Gastroesophageal sphincter (tissue), 4 donors: ENCODE data around the gene BHLHE41. TPM values are rescaled to one million over a fixed set of nuclear protein-coding genes. Genes with fewer than 3 reads are reported as not detected.
A peak's percentile ranks its signal among the peaks of the same experiment; 100 is the strongest.

Experiments
- ATAC-seq: fragments of 150-250 bp; one replicate; pipeline ENCODE4 v1.9.1; 2016; ENCODE audit warnings: mild to moderate bottlenecking, moderate library complexity
- H3K27ac ChIP-seq, 4 donors: fragments of 200-600 bp; sonication (generic) in 3 of 4; 1 replicate in 3 of 4; 2 replicates in 1 of 4; pipeline ENCODE4 v1.5.1; 2016 to 2019
- H3K27me3 ChIP-seq: fragments of 200-600 bp; sonication (generic); one replicate; pipeline ENCODE4 v1.5.1; 2019
- H3K36me3 ChIP-seq, 2 donors: fragments of 200-600 bp; sonication (generic); one replicate each; pipeline ENCODE4 v1.5.1; 2019; ENCODE audit warnings: control low read depth in 1 of 2
- H3K4me1 ChIP-seq, 3 donors: fragments of 200-600 bp; sonication (generic); 1 replicate in 2 of 3; 2 replicates in 1 of 3; pipeline ENCODE4 v1.5.1; 2016 to 2019; ENCODE audit warnings: control low read depth in 2 of 3
- H3K4me3 ChIP-seq, 2 donors: fragments of 200-600 bp; sonication (generic); one replicate each; pipeline ENCODE4 v1.5.1; 2019; ENCODE audit warnings: mild to moderate bottlenecking in 1 of 2, moderate library complexity in 1 of 2
- H3K9me3 ChIP-seq, 3 donors: fragments of 200-600 bp; sonication (generic); one replicate each; pipeline ENCODE4 v1.5.1; 2017 to 2019; ENCODE audit warnings: control low read depth in 2 of 3
- EP300 ChIP-seq: sonication (generic); formaldehyde crosslinking; IDR thresholded peaks from one replicate; pipeline ENCODE4 v1.6.1; 2017; ENCODE audit warnings: antibody characterized with exemption, mild to moderate bottlenecking
- POLR2A ChIP-seq, 2 donors: fragments of 450-650 bp; IDR thresholded peaks; one replicate each; pipeline ENCODE4 v1.6.1; 2017; ENCODE audit warnings: antibody characterized with exemption in 2 of 2, mild to moderate bottlenecking in 2 of 2, moderate library complexity in 1 of 2
- POLR2AphosphoS5 ChIP-seq: sonication (generic); formaldehyde crosslinking; IDR thresholded peaks from one replicate; pipeline ENCODE4 v1.6.1; 2017; ENCODE audit warnings: antibody characterized with exemption
- WGBS, 2 donors: methylation state at CpG; one replicate each; pipeline ENCODE4 v1.1.5; 2018; ENCODE audit warnings: low coverage in 1 of 2; 5-methylcytosine and 5-hydroxymethylcytosine counted together
- total RNA-seq, 4 donors: library from RNA; depleted of rRNA; stranded (reverse); fragments of >200 nt; gene quantifications; one replicate each; pipeline ENCODE4 v1.1.0, GENCODE V29; 2016
- TF ChIP-seq, protein P1 (sequence below), 4 experiments: fragments of 200-600 bp in 2 of 4; fragments of 450-650 bp in 2 of 4; sonication (generic) in 1 of 4; IDR thresholded peaks; one replicate each; pipeline ENCODE4 v1.5.1; 2017 to 2019; ENCODE audit warnings: antibody characterized with exemption in 4 of 4, mild to moderate bottlenecking in 2 of 4, moderate library complexity in 2 of 4

The BHLHE41 gene
- total RNA-seq, 4 donors from 2014 or later: 5.3 to 91.2 (median 21.7) TPM

DNA sequence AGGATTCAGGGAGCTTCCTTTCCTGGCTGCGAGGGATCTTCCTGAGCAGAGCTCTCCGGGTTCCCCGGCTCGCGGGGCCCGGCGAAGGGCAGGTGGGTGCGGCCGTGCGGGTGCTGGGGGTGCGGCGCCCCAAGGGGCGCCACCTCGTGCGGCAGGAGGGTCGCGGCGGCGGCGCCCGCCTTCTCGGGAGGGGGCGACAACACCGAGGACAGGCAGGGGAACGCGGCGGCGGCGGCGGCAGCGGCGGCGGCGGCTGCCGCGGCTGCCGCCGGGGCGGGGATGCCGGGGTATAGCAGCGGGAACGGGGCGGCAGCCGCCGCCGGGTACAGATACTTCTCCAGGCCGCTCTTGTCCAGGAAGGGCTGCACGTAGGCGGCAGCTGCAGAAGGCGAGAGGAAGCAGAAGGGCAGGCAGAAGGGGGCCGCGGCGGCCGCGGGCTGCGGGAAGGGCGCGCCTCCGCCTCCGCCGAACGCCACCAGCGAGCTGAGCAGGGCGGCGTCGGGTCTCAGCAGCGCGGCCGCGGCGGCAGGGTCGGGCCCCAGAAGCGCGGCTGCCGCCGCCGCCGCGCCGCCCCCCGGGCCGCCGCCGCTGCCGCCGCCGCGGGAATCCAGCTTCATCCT is 2.7 kb downstream of the BHLHE41 start:
- Histone ChIP-seq H3K4me3 (peak overlapping the region; percentile 53 to 70), H3K27me3 (no peaks in the 10 kb centered on the region), H3K27ac (peak overlapping the region; percentile 96 to 98 (median 98)), H3K36me3 (no peaks in the 10 kb centered on the region), H3K4me1 (peaks cover 0 to 70% (median 4%) of the 10 kb centered on the region in 3 donors), H3K9me3 (no peaks in the 10 kb centered on the region)
- ATAC-seq: peak; percentile 0
- WGBS, 2 donors: no CpG with 5 or more reads among the region's 88 CpGs
- TF ChIP-seq POLR2AphosphoS5: no peak
- TF ChIP-seq, protein P1, sequence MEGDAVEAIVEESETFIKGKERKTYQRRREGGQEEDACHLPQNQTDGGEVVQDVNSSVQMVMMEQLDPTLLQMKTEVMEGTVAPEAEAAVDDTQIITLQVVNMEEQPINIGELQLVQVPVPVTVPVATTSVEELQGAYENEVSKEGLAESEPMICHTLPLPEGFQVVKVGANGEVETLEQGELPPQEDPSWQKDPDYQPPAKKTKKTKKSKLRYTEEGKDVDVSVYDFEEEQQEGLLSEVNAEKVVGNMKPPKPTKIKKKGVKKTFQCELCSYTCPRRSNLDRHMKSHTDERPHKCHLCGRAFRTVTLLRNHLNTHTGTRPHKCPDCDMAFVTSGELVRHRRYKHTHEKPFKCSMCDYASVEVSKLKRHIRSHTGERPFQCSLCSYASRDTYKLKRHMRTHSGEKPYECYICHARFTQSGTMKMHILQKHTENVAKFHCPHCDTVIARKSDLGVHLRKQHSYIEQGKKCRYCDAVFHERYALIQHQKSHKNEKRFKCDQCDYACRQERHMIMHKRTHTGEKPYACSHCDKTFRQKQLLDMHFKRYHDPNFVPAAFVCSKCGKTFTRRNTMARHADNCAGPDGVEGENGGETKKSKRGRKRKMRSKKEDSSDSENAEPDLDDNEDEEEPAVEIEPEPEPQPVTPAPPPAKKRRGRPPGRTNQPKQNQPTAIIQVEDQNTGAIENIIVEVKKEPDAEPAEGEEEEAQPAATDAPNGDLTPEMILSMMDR (IDR thresholded peaks at IDR 0.05): peak in 1 of 4 experiments; percentile 25

DNA sequence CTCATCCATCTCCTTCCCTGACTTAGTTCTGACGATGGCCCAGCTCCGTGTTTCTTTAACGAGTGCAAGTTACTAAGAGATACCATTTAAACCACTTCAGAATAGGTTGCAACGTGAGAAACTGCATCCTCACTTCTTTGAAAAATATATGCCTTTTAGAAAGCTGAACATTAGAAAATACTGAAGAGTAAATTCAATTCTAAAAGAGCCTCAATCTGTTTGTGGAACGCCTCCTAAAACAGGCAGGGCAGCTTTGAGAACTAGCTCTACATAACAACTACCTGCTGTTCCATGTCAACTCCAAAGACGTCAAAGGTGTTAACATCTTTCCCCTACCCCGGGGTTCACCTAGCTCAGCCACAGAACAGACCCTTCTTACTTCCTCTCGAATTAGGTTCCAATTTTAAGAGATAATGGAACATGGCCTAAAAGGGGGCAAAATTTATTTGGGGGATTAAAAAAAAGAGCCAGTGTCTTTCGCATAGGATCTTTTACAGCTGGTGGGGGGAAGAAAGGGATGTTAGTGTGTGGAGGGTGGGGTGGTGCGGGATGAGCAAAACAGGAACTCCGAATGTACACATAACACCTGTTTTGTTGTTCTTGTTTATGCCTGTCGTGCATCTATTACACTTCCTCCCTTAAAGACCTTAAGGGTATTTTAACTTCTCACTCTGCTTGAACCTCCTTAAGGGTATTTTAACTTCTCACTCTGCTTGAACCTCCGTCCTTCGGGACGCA is 3.3 kb downstream of the BHLHE41 start:
- no peak for TF ChIP-seq POLR2A (IDR thresholded peaks at IDR 0.05)
- peak; percentile 8 for TF ChIP-seq POLR2AphosphoS5
- Histone ChIP-seq H3K36me3 (no peaks in the 10 kb centered on the region), H3K9me3 (no peaks in the 10 kb centered on the region), H3K27ac (peak overlapping the region; percentile 96 to 98 (median 98)), H3K4me1 (peaks cover 0 to 71% (median 4%) of the 10 kb centered on the region in 3 donors), H3K27me3 (no peaks in the 10 kb centered on the region), H3K4me3 (peak overlapping the region; percentile 53 to 70)
- ATAC-seq: no peak
- WGBS, 2 donors: 16 to 26% methylated on average over 11 to 14 of the region's 15 CpGs

DNA sequence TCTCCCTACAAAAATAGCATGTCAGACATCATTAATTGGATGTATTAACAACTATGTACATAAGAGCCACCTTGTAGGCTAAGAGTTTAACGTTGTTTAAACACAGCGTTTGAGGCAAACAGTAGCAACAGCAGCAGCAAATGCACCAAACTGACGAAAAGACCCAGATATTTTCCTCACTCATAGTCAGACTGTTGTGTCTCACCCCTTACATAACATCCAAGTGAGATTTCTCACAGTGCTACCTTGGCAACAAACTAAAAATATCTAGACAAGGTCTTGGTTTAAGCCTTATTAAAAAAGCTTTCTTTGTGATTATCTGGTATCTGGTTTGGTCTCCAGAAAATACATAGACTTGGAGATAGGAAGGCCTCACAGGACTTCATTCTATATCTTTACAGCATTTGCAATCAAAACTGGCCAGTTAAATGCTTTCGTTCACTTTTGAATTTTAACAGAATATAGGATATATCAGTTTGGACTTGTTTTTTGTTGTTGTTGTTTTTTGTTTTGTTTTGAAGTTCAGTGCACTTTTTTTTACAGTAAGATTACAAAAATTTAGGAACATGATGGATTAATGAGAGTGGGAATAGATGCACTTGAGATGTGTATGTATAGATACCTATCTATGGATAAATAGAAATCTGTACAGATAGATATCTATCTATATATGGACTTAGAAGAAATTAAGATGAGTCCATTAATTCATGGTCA is 4.1 kb downstream of the BHLHE41 start:
- Histone ChIP-seq H3K4me3 (peak overlapping the region; percentile 53 to 70), H3K9me3 (no peaks in the 10 kb centered on the region), H3K4me1 (peaks cover 0 to 78% (median 4%) of the 10 kb centered on the region in 3 donors), H3K27ac (peak overlapping the region; percentile 96 to 98 (median 98)), H3K36me3 (no peaks in the 10 kb centered on the region), H3K27me3 (no peaks in the 10 kb centered on the region)
- TF ChIP-seq POLR2AphosphoS5 (no peak), EP300 (no peak), POLR2A (IDR thresholded peaks at IDR 0.05) (no peak)
- TF ChIP-seq, protein P1 (IDR thresholded peaks at IDR 0.05): no peak
- ATAC-seq: no peak
- WGBS, 2 donors: 21 to 44% methylated on average over 4 of the region's 4 CpGs

DNA sequence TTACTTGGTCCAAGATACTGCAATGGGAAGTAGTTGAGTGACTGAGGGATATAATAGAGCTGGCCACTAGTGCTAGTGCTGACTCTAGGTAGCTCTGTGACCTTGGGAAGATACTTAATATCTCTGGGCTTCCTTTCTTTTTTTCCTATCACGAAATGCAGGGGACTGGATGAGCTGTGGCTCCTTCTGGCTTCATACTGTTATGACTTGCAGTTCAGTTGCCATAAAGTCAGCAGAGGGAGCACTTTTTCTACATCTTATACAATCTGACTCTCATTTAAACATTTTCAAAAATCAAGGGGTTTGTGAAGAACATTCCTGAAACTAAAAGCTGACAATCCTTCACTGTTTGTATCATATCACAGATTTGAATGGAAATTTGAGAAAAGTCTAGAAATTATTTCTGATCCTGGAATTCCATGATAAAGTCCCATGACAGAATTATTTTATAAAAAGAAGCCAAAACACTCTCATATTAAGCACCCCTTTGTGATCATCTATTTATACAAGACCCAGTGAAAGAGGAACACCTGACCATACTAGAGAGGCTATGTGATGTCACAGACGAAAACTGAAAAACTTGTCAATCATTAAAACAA is 5.3 kb downstream of the BHLHE41 start:
- Histone ChIP-seq H3K27ac (peak overlapping the region; percentile 63 to 98 (median 96)), H3K9me3 (no peaks in the 10 kb centered on the region), H3K36me3 (no peaks in the 10 kb centered on the region), H3K4me3 (no peak overlapping the region), H3K27me3 (no peaks in the 10 kb centered on the region), H3K4me1 (peaks cover 4 to 86% (median 4%) of the 10 kb centered on the region in 3 donors)
- WGBS, 2 donors: 10 to 18% methylated on average over 2 of the region's 2 CpGs
- no peak for ATAC-seq
- no peak for TF ChIP-seq POLR2AphosphoS5
- TF ChIP-seq, protein P1 (IDR thresholded peaks at IDR 0.05): peak; percentile 32 to 70 (median 62)

DNA sequence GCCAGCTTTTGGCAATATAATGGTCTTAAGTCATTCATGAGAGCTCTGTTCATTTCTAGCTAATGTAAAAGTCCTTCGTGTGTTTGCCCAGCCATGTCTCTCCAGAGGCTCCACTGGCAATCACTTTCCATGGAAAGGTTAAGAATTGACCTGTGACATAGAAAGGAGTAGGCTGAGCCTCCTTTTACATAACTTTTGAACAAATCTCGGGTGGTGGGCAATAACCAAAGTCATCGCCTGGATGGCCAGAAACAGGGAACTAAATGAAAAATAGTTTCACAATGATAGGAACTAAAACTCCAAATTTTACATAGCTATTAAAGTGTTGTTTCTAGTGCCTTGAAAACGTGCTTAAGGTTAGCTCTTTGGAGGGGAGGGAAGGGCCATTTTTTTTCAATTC is 6.5 kb downstream of the BHLHE41 start:
- Histone ChIP-seq H3K9me3 (no peaks in the 10 kb centered on the region), H3K36me3 (no peaks in the 10 kb centered on the region), H3K4me1 (peaks cover 4 to 81% (median 6%) of the 10 kb centered on the region in 3 donors), H3K27me3 (no peaks in the 10 kb centered on the region), H3K4me3 (no peak overlapping the region), H3K27ac (peak overlapping the region in 3 of 4 donors; percentile 47 to 98 (median 97))
- ATAC-seq: no peak
- no peak for TF ChIP-seq POLR2AphosphoS5
- TF ChIP-seq, protein P1 (IDR thresholded peaks at IDR 0.05): no peak
- TF ChIP-seq POLR2A (IDR thresholded peaks at IDR 0.05): no peak
- TF ChIP-seq EP300: no peak
- 66 to 84% methylated on average over 4 of the region's 4 CpGs for WGBS, 2 donors
